Measurements from ENCODE around the gene HOXD8.

HOXD8 gene

DNA sequence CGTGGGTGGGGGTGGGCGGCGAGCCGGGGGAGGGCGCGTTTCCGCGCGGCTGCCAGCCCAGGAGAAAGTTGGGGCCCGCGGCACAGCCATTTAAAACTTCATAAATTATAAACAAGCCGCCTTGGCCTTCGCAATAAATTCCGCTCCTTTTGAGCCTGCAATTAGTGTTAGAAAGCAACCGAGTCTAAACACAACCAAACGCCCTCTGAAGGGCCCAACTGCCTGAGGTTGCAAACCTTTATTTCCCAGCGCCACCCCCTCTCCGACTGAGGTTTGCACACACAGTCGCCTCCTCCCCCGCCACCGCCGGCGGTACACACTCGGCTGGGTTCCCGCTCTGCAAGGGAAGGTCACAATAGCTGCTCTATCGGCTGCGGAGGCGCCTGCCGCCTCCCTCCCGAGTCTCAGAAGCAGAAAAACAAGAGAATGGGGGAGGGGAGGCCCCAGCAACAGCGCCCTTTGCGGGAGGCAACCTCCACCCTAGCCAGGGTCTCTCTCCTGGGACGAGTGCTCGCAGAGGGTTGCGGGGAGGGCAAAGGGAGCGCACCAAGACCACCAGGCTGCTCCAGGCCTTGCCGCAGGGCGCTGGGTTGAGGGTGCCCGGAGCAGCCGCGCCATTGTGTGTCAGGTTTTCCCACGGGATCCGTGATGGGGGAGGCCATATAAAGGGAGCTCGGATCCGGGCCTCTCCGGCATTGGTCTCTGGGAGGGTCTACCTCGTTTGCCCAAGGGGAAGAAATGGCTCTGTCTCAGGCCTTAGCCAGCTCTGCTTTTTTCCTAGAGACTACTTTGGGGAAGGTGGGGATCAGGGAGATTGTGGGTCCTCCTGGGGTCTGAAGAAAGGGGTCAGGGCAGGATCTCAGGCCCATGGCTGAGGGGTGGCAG, 45.6 kb downstream of the HOXD8 start:
- no peak for DNase-seq

DNA sequence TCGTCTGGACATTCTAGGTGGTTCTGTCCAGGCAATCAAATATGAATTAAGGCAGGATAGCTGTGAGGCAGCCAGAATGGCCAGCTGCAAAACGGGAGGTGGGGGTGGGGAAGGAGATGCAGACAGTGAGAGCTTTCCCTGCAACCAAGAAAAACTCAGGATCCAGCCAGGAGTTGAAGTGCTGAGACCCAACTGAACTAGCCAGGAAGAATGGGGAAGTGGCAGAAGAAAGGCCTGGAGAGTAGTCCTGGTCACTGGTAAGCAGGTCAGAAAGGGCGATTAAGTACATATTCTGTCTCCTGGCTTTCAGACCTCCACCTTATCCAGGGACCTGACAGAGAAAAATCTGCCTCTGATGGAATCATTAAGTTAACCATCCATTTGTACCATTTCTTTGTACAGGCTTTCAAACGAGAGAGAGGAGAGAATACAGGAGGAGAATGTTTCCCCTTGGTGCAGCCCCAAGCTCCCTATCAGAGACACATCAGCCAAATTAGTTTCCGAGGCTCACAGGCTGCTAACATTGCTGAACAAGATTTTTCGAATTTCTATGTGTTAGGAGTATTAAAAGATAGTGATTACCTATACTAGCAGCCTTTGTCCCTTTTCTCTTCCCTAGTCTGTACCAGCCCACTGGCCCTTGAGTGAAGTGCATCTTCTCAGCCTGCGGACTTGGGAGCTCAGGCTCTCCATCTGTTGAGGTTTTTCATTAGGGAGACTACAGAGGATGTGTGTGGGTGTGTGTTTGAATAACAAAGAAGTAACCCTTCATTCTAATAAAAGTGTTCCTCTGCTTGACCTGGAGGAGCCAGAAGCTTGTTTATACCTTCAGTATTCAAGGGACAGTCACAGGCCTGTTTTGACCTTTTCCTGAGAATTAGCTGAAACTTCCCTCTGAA, 46.5 kb downstream of the HOXD8 start:
- no peak for DNase-seq

DNA sequence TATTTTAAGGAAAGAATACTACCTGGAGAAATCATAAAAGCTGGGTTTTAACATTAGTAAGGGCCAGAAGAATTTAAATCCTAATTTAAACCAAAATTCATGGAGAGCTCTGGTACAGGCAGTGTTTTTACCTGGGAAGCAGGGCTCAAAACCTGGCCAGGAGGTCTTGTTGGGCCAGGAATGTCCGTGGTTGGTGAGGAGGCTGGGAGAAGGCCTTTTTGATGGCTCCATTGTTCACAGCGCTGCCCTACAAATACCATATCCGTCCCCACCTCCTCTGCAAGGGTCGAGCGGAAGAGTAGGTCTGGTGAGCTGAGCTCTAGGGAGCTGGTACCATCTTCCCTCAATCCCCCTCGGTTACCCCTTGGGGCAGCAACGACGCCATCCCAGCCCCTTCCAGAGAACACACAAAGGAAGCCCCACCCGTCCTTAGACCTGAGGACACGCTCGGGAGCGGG, 48.1 kb downstream of the HOXD8 start:
- DNase-seq: no peak

DNA sequence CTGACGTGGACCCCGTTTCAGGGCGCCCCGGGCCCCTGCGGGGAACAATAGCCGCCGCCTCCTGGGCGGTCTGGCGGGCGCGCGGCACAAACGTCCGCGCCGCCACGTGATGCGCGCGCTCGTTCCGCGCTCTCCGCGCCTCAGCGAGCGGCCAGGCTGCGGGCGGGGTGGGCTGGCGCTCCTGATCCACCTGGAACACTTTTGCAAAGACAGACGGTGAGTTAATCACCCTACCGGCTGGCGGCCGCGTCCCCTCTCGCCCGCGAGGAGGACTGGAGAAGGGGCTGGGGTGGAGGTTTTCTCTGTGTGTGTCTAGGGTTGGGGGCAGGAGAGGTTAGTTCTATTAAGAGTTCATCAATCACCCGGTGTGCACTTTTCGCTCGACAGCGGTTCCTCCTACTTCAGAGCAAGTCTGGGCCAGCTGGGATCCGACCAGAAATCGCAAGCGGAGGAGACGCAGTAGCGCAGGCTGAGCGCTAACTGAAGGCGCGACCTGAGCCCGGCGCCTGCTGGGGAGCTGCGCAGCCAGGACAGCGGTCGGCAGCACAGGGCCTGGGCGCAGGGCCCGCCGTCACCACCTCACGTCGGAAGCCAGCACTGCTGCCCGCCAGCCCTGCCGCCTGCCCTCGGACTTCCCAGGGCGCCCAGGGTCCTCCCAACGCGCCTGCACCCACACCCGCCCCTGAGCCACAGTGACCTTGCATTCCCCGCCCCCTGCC, 48.7 kb downstream of the HOXD8 start:
- DNase-seq: no peak

DNA sequence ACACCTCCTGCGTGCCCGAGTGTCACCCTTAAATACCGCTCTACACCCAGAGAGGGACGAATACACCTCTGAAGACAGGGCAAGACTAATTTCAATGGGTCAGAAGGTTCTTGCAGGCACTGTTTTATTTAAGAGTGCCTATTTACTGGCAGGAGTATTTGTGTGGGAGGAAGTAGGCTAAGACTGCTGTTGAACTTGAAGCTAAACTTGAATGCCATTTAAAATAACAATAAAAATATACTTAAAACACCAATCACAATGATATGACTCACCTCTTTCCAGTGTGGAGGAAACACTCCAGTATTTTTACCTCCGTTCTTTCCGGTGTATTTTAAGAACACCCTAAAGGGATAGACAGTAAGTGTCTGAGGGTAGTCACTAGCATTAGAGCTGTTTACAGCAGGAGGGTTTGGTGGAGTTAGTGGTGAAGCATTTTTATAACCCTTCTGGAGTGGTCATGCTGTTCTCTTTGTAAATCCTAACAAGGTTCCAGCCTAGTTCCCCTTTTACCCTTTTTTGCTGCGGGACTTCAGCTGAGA, 49.3 kb downstream of the HOXD8 start:
- no peak for DNase-seq

- no peak for DNase-seq
Observed at GRCh38 chr2:176181551-176181950, 52.0 kb downstream of the HOXD8 start.

Measured in SW 1271 (cell line).